ENCODE data around the gene NDUFAF4. TPM values are rescaled to one million over a fixed set of nuclear protein-coding genes. Genes with fewer than 3 reads are reported as not detected.
"Not testable (repeated sequence)": the region's sequence is repeated elsewhere in the genome, so short reads cannot be mapped to it uniquely, and the experiment has no call there.

NDUFAF4 gene
- total RNA-seq, 2 experiments from 2014 or later = 98.4 to 98.9 TPM

- Mint-ChIP-seq H3K4me1 (peaks cover 10% of the 10 kb centered on the region), H3K9me3 (no peaks in the 10 kb centered on the region), H3K27ac (no peak overlapping the region), H3K36me3 (no peaks in the 10 kb centered on the region), H3K27me3 (peaks cover 2% of the 10 kb centered on the region), H3K4me3 (no peak overlapping the region)
- no peak for DNase-seq
Observed at GRCh38 chr6:96917098-96917497, 19.4 kb upstream of the NDUFAF4 start.

DNA sequence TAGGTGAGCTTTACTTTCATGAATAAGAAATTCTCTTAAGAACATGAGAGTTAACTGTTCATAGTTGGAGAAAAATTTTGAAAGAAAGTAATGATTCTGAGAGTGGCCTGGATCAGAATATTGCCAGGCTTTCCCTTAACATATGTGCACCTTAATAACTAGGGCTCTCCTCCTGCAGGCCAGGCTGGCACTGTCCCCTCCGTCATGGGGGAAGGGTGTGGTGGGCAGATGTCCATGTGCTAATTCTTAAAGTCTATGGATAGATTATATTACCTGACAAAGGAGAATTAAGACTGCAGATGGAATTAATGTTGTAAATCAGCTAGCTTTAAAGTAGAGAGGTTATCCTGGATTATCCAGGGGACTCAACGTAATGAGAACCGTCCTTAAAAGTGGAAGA lies 15.9 kb upstream of the NDUFAF4 start:
- H3K27me3 Mint-ChIP-seq = peaks cover 16% of the 10 kb centered on the region
- H3K9me3 Mint-ChIP-seq = no peaks in the 10 kb centered on the region
- H3K4me1 Mint-ChIP-seq = no peaks in the 10 kb centered on the region
- no peaks in the 10 kb centered on the region for H3K36me3 Mint-ChIP-seq
- no peak overlapping the region for H3K4me3 Mint-ChIP-seq
- H3K27ac Mint-ChIP-seq = no peak overlapping the region
- DNase-seq = no peak

DNA sequence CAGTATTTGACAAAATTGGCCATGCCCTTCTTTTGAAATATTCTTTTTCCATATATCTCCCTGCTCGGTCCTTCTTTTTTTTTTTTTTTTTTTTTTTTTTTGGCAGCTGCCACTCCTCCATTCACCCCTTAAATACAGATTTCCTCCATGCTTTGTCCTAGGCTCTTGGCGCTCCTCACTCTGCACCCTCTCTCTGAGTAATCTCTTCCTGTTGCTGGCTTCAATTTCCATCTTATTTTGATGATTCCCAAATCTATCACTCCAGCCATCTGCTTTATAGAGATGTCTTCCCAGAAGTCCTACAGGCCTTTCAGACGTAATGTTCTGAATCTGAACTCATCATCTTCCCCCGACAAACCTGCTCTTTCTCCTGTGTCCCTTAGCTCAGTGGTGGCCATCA lies 14.1 kb upstream of the NDUFAF4 start:
- Mint-ChIP-seq H3K4me1 (peaks cover 10% of the 10 kb centered on the region), H3K36me3 (no peaks in the 10 kb centered on the region), H3K27ac (no peak overlapping the region), H3K9me3 (no peaks in the 10 kb centered on the region), H3K4me3 (no peak overlapping the region), H3K27me3 (peaks cover 16% of the 10 kb centered on the region)
- no peak for DNase-seq

DNA sequence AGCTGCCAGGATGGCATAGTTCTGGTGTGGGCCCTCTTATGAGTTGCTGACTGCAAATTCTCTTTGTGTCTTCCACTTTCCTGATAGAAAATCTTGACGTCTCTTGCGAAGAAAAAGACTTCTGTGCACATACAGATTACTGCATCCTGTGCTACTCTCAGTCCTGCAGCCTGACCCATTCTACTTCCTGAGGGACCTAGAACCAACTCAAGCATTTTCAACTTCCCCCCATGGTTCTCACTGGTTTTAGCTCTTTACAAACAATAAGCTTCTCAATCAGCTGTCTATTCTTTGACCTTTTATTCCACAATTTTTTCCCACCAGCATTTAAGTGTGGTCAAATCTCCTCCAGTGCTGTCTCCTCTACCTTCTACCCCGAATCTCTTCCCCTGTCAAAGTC lies 13.5 kb upstream of the NDUFAF4 start:
- Mint-ChIP-seq H3K36me3 (no peaks in the 10 kb centered on the region), H3K4me1 (peaks cover 16% of the 10 kb centered on the region), H3K27ac (no peak overlapping the region), H3K9me3 (no peaks in the 10 kb centered on the region), H3K4me3 (no peak overlapping the region), H3K27me3 (peaks cover 16% of the 10 kb centered on the region)
- DNase-seq = no peak

DNA sequence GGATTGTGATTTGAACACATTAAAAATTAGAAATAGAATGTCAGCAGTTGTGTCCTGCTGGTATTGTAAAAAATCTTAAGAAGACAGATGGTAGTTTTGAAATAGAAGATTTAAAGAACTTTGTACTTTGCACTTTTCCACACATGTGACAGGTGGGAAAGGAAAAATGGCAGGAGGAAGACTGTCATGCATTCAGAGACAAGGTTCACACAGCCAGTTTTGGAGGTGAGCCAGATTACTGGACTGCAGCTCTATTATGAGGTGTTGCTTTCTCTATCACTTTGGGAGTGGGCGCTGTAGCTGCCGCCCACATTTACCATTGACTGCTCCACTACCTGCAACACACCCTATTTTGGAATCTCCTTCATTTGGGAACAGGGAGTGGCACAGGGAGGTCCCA lies 12.1 kb upstream of the NDUFAF4 start:
- Mint-ChIP-seq H3K9me3 (no peaks in the 10 kb centered on the region), H3K4me1 (peaks cover 17% of the 10 kb centered on the region), H3K4me3 (no peak overlapping the region), H3K36me3 (no peaks in the 10 kb centered on the region), H3K27me3 (peaks cover 18% of the 10 kb centered on the region), H3K27ac (no peak overlapping the region)
- DNase-seq = no peak

DNA sequence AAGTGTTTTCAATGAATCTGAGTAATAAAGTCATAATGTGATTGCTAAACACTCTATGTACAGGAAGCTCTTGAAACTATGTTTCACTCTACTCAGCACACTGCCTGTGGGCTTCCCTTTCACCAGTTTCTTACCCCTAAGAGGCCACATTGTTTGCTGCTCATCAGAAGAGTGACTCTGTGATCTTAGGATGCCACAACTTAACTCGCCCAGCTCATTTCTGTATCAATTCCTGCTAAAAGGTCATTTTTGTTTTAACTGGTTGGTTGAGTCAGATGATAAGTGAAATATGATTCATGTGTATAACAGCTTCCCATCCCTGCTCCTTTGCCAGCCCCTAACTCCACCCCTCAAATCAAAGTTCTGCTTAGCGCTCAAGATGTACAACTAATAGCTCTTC lies 9.8 kb upstream of the NDUFAF4 start:
- peaks cover 20% of the 10 kb centered on the region for H3K27me3 Mint-ChIP-seq
- H3K27ac Mint-ChIP-seq = no peak overlapping the region
- DNase-seq = peak; percentile 51
- H3K4me1 Mint-ChIP-seq = peaks cover 17% of the 10 kb centered on the region
- H3K36me3 Mint-ChIP-seq = no peaks in the 10 kb centered on the region
- no peaks in the 10 kb centered on the region for H3K9me3 Mint-ChIP-seq
- no peak overlapping the region for H3K4me3 Mint-ChIP-seq

DNA sequence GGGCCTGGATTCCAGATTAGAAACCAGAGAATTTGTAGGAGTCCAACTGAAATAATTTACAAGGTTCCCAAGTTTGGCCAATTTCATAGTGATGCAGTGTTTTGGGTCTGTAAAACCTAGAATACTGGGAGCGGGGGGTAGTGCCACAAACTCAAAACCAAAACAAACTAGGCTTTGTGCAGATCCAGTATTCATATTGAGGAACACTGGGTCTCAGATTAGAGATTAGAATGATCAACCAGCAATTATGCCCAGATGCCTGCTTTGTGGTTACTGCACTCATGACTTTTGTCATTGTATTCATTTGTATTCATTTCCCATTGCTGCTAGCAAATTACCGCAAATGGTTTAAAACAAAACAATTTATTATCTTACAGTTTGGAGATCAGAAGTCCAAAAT lies 3.2 kb upstream of the NDUFAF4 start:
- H3K27ac Mint-ChIP-seq = no peak overlapping the region
- peaks cover 10% of the 10 kb centered on the region for H3K36me3 Mint-ChIP-seq
- no peak overlapping the region for H3K4me3 Mint-ChIP-seq
- H3K9me3 Mint-ChIP-seq = no peaks in the 10 kb centered on the region
- H3K27me3 Mint-ChIP-seq = peaks cover 11% of the 10 kb centered on the region
- no peak for DNase-seq
- peaks cover 13% of the 10 kb centered on the region for H3K4me1 Mint-ChIP-seq

DNA sequence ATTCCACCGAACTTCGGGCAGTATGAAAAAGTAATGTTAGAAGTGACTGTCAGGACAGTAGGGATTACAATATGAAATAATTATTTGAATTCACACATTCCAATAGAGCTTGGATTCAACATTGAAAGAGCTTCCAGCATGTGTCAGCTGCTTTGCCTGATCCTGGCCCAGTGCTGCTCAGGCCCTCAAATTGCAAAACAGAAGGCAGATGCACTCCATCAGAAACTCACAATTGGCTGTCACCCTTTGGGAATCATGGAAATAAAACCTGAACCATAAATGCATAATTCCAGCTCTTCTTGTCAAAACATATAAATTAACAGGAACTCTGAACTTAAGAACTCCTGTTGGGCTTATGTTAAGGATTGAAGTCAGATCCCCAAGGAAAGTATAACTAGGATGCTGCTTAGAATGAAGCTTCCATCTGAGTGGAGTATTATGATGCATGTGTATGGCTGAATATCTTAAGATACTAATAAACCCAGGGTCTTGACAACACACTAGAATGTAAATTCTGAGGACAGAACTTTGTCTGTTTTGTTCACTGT lies 1.8 kb upstream of the NDUFAF4 start:
- no peak for DNase-seq
- peaks cover 18% of the 10 kb centered on the region for H3K4me1 Mint-ChIP-seq
- H3K4me3 Mint-ChIP-seq = no peak overlapping the region
- H3K36me3 Mint-ChIP-seq = peaks cover 12% of the 10 kb centered on the region
- peaks cover 9% of the 10 kb centered on the region for H3K27me3 Mint-ChIP-seq
- H3K9me3 Mint-ChIP-seq = no peaks in the 10 kb centered on the region
- H3K27ac Mint-ChIP-seq = no peak overlapping the region

GRCh38 chr6:96899019-96899418 lies 1.3 kb upstream of the NDUFAF4 start:
- no peak overlapping the region for H3K27ac Mint-ChIP-seq
- no peak overlapping the region for H3K4me3 Mint-ChIP-seq

GRCh38 chr6:96898241-96898851 lies 655 bp upstream of the NDUFAF4 start:
- peak overlapping the region; percentile 82 for H3K27ac Mint-ChIP-seq
- H3K27me3 Mint-ChIP-seq = peaks cover 9% of the 10 kb centered on the region
- H3K9me3 Mint-ChIP-seq = no peaks in the 10 kb centered on the region
- H3K4me1 Mint-ChIP-seq = peaks cover 23% of the 10 kb centered on the region
- peaks cover 16% of the 10 kb centered on the region for H3K36me3 Mint-ChIP-seq
- no peak for DNase-seq
- H3K4me3 Mint-ChIP-seq = peak overlapping the region; percentile 78

More at GRCh38 chr6:96899019-96899418, 1.3 kb upstream of the NDUFAF4 start:
- no peaks in the 10 kb centered on the region for H3K9me3 Mint-ChIP-seq
- H3K27me3 Mint-ChIP-seq = peaks cover 9% of the 10 kb centered on the region
- peaks cover 21% of the 10 kb centered on the region for H3K4me1 Mint-ChIP-seq
- no peak for DNase-seq
- H3K36me3 Mint-ChIP-seq = peaks cover 15% of the 10 kb centered on the region

- no peaks in the 10 kb centered on the region for H3K9me3 Mint-ChIP-seq
- H3K4me3 Mint-ChIP-seq = no peak overlapping the region
- no peak overlapping the region for H3K27ac Mint-ChIP-seq
- no peaks in the 10 kb centered on the region for H3K27me3 Mint-ChIP-seq
- H3K36me3 Mint-ChIP-seq = peaks cover 19% of the 10 kb centered on the region
- peaks cover 11% of the 10 kb centered on the region for H3K4me1 Mint-ChIP-seq
- no peak for DNase-seq
Observed at GRCh38 chr6:96889146-96889545, 8.5 kb downstream of the NDUFAF4 start.

DNA sequence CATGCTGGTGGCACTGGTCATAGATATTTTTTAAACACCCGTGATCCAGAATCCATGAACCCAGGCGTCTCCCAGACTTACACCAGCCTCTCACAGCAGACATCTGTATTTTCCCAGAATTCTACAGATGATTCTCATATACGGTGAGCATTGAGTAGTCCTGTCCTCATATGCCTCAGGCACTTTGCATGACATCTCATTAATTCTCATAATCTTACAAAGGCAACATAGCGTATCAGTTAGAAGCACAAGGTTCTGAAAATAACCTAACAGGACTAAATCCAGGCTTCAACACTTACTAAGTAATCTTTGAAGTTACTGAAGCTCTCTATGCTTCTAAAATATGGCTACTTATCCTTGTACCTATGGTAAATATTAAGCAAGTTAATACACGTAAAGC lies 8.9 kb downstream of the NDUFAF4 start:
- H3K4me1 Mint-ChIP-seq = peaks cover 8% of the 10 kb centered on the region
- no peaks in the 10 kb centered on the region for H3K27me3 Mint-ChIP-seq
- no peaks in the 10 kb centered on the region for H3K9me3 Mint-ChIP-seq
- peaks cover 16% of the 10 kb centered on the region for H3K36me3 Mint-ChIP-seq
- H3K4me3 Mint-ChIP-seq = no peak overlapping the region
- no peak overlapping the region for H3K27ac Mint-ChIP-seq
- DNase-seq = no peak

GRCh38 chr6:96886519-96886918 lies 11.2 kb downstream of the NDUFAF4 start:
- DNase-seq = no peak
- Mint-ChIP-seq H3K27ac (no peak overlapping the region), H3K27me3 (no peaks in the 10 kb centered on the region), H3K4me3 (no peak overlapping the region), H3K36me3 (peaks cover 14% of the 10 kb centered on the region), H3K4me1 (peaks cover 8% of the 10 kb centered on the region), H3K9me3 (no peaks in the 10 kb centered on the region)

DNA sequence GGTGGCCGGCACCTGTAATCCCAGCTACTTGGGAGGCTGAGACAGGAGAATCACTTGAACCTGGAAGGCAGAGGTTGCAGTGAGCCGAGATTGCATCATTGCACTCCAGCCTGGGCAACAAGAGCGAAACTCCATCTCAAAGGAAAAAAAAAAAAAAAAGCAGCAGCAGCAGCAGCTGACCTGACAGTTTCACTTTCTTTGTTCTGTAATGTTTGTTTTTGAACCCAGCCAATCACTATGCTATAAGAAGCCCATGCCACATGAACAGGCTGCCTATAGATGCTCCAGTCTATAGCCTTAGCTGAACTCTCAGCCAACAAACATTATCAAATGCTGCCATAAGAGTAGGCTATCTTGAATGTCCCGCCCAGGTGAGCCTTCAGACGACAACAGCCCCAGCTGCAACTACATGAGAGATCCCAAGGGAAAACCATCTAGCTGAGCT lies 12.5 kb downstream of the NDUFAF4 start:
- DNase-seq, H3K4me1 Mint-ChIP-seq, H3K36me3 Mint-ChIP-seq, H3K9me3 Mint-ChIP-seq, H3K27me3 Mint-ChIP-seq: not testable (repeated sequence)
- Mint-ChIP-seq H3K27ac (peak overlapping the region; percentile 46), H3K4me3 (peak overlapping the region; percentile 32)

DNA sequence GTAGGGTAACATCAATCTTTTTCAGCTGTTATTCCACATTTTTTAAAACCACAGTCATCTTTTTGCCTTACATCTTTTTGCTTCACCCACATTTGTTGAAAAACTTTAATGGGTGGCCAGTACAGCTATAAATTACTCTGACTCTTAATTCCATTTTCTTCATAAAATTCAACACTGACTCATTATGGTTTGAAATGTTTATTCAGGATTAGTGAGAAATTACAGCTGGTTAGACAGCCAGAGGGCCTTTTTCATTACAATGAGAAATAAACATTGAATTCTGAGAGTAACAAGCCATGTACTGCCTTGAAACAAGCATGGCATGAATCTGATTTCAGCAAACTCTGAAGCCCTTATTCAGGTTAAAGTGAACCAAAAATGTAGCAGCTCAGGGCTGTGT lies 19.5 kb downstream of the NDUFAF4 start:
- Mint-ChIP-seq H3K4me3 (no peak overlapping the region), H3K4me1 (no peaks in the 10 kb centered on the region), H3K27ac (no peak overlapping the region), H3K9me3 (no peaks in the 10 kb centered on the region), H3K36me3 (no peaks in the 10 kb centered on the region), H3K27me3 (no peaks in the 10 kb centered on the region)
- no peak for DNase-seq

GRCh38 chr6:96876886-96877545 lies 20.7 kb downstream of the NDUFAF4 start:
- no peaks in the 10 kb centered on the region for H3K9me3 Mint-ChIP-seq
- no peak for DNase-seq
- no peak overlapping the region for H3K4me3 Mint-ChIP-seq
- H3K4me1 Mint-ChIP-seq = no peaks in the 10 kb centered on the region
- no peaks in the 10 kb centered on the region for H3K36me3 Mint-ChIP-seq
- H3K27me3 Mint-ChIP-seq = peaks cover 1% of the 10 kb centered on the region
- H3K27ac Mint-ChIP-seq = no peak overlapping the region

Data from activated naive CD8-positive, alpha-beta T cell treated with anti-CD3 and anti-CD28 coated beads for 36 hours (primary cell).